ENCODE results near the gene BTG4. TPM values are rescaled to one million over a fixed set of nuclear protein-coding genes. Genes with fewer than 3 reads are reported as not detected.
A peak's percentile ranks its signal among the peaks of the same experiment; 100 is the strongest.

Gene BTG4
- total RNA-seq, 1 donor from 2014 or later = 0.50 TPM

GRCh38 chr11:111457731-111458368, 54.3 kb downstream of the BTG4 start:
- H3K9me3 ChIP-seq (ENCODE audit: insufficient read depth, low read depth, low read length) = no peaks in the 10 kb centered on the region
- H3K4me3 ChIP-seq (ENCODE audit: insufficient read depth, low read depth, low read length) = no peak overlapping the region
- DNase-seq (ENCODE audit: low read depth) (no peak), FAIRE-seq (no peak)
- no peaks in the 10 kb centered on the region for H3K9me3 Mint-ChIP-seq (ENCODE audit: unreplicated experiment)
- H3K27me3 ChIP-seq (ENCODE audit: insufficient read depth, low read length) = no peaks in the 10 kb centered on the region
- peaks cover 5% of the 10 kb centered on the region for H3K36me3 Mint-ChIP-seq (ENCODE audit: low read depth, unreplicated experiment)
- TF ChIP-seq EZH2 (IDR thresholded peaks at IDR 0.05; ENCODE audit: insufficient read depth, low read length) = no peak
- no peak for TF ChIP-seq CTCF (IDR thresholded peaks at IDR 0.05; ENCODE audit: insufficient read depth, low read depth, low read length)
- H3K4me1 ChIP-seq (ENCODE audit: insufficient read depth, low read length) = no peaks in the 10 kb centered on the region
- H3K4me3 Mint-ChIP-seq (ENCODE audit: unreplicated experiment) = no peak overlapping the region
- H3K4me2 ChIP-seq (ENCODE audit: low read length) = no peak overlapping the region
- H3K27ac Mint-ChIP-seq (ENCODE audit: unreplicated experiment) = no peak overlapping the region
- peaks cover 4% of the 10 kb centered on the region for H3K4me1 Mint-ChIP-seq (ENCODE audit: low read depth, unreplicated experiment)
- H3K27me3 Mint-ChIP-seq (ENCODE audit: low read depth, unreplicated experiment) = peaks cover 38% of the 10 kb centered on the region
- H3K27ac ChIP-seq (ENCODE audit: low read depth, low read length) = no peak overlapping the region
- no peak overlapping the region for H3K9ac ChIP-seq (ENCODE audit: low read length)
- H3K36me3 ChIP-seq (ENCODE audit: insufficient read depth, low read length) = no peaks in the 10 kb centered on the region
- no peaks in the 10 kb centered on the region for H3K79me2 ChIP-seq (ENCODE audit: insufficient read depth, low read length)
- no peak overlapping the region for H2AFZ ChIP-seq (ENCODE audit: low read depth, low read length)
- H4K20me1 ChIP-seq (ENCODE audit: insufficient read depth, low read length) = no peaks in the 10 kb centered on the region

- FAIRE-seq (no peak), DNase-seq (ENCODE audit: low read depth) (no peak)
- H3K4me1 ChIP-seq (ENCODE audit: insufficient read depth, low read length) = peaks cover 2% of the 10 kb centered on the region
- no peaks in the 10 kb centered on the region for H3K79me2 ChIP-seq (ENCODE audit: insufficient read depth, low read length)
- peaks cover 4% of the 10 kb centered on the region for H3K4me1 Mint-ChIP-seq (ENCODE audit: low read depth, unreplicated experiment)
- no peaks in the 10 kb centered on the region for H3K27me3 ChIP-seq (ENCODE audit: insufficient read depth, low read length)
- no peak overlapping the region for H3K4me2 ChIP-seq (ENCODE audit: low read length)
- H3K4me3 ChIP-seq (ENCODE audit: insufficient read depth, low read depth, low read length) = no peak overlapping the region
- H3K36me3 ChIP-seq (ENCODE audit: insufficient read depth, low read length) = no peaks in the 10 kb centered on the region
- peaks cover 5% of the 10 kb centered on the region for H3K36me3 Mint-ChIP-seq (ENCODE audit: low read depth, unreplicated experiment)
- no peaks in the 10 kb centered on the region for H3K9me3 Mint-ChIP-seq (ENCODE audit: unreplicated experiment)
- H4K20me1 ChIP-seq (ENCODE audit: insufficient read depth, low read length) = no peaks in the 10 kb centered on the region
- H3K9ac ChIP-seq (ENCODE audit: low read length) = no peak overlapping the region
- no peaks in the 10 kb centered on the region for H3K9me3 ChIP-seq (ENCODE audit: insufficient read depth, low read depth, low read length)
- peaks cover 40% of the 10 kb centered on the region for H3K27me3 Mint-ChIP-seq (ENCODE audit: low read depth, unreplicated experiment)
- TF ChIP-seq CTCF (IDR thresholded peaks at IDR 0.05; ENCODE audit: insufficient read depth, low read depth, low read length) = no peak
- no peak for TF ChIP-seq EZH2 (IDR thresholded peaks at IDR 0.05; ENCODE audit: insufficient read depth, low read length)
- H2AFZ ChIP-seq (ENCODE audit: low read depth, low read length) = no peak overlapping the region
- peak overlapping the region; percentile 53 for H3K27ac Mint-ChIP-seq (ENCODE audit: unreplicated experiment)
- H3K27ac ChIP-seq (ENCODE audit: low read depth, low read length) = no peak overlapping the region
- no peak overlapping the region for H3K4me3 Mint-ChIP-seq (ENCODE audit: unreplicated experiment)
Observed at GRCh38 chr11:111456859-111457730, 55.1 kb downstream of the BTG4 start.
